A673 (cell line): ENCODE data around the gene CUX1.

ENCODE experiments used
- EZH2 ChIP-seq: fragments of 200-600 bp; sonication (generic); IDR thresholded peaks from 2 replicates; pipeline ENCODE4 v1.6.1; 2017; ENCODE audit warnings: borderline replicate concordance, low read depth, mild to moderate bottlenecking, mixed read lengths, antibody characterized with exemption, low read length; ENCODE audit not compliant: poor library complexity, severe bottlenecking
- TF ChIP-seq, protein P1 (sequence below): fragments of 300-800, 200-600 bp; sonication (generic); conservative IDR thresholded peaks from 2 replicates; pipeline ENCODE4 v1.5.1; 2017; ENCODE audit warnings: low read depth, mild to moderate bottlenecking, antibody characterized with exemption, low read length, moderate library complexity, mixed read lengths

GRCh38 chr7:102303669-102304422, 486.4 kb downstream of the CUX1 start:
- TF ChIP-seq, protein P1, sequence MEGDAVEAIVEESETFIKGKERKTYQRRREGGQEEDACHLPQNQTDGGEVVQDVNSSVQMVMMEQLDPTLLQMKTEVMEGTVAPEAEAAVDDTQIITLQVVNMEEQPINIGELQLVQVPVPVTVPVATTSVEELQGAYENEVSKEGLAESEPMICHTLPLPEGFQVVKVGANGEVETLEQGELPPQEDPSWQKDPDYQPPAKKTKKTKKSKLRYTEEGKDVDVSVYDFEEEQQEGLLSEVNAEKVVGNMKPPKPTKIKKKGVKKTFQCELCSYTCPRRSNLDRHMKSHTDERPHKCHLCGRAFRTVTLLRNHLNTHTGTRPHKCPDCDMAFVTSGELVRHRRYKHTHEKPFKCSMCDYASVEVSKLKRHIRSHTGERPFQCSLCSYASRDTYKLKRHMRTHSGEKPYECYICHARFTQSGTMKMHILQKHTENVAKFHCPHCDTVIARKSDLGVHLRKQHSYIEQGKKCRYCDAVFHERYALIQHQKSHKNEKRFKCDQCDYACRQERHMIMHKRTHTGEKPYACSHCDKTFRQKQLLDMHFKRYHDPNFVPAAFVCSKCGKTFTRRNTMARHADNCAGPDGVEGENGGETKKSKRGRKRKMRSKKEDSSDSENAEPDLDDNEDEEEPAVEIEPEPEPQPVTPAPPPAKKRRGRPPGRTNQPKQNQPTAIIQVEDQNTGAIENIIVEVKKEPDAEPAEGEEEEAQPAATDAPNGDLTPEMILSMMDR, result no peak
- TF ChIP-seq EZH2, result no peak
